Ovary (tissue), 3 donors: ENCODE data around the gene TRAM1L1.

ENCODE experiments used
- CTCF ChIP-seq, 3 donors: fragments of 450-650 bp in 2 of 3; fragments of 200-600 bp in 1 of 3; IDR thresholded peaks; one replicate each; pipeline versions ENCODE4 v1.5.1 to v1.8.0; 2016 to 2022; ENCODE audit warnings: antibody characterized with exemption in 3 of 3, mild to moderate bottlenecking in 1 of 3
- EP300 ChIP-seq: sonication (generic); formaldehyde crosslinking; IDR thresholded peaks from one replicate; pipeline ENCODE4 v1.6.1; 2017; ENCODE audit warnings: antibody characterized with exemption
- POLR2A ChIP-seq: fragments of 450-650 bp; IDR thresholded peaks from one replicate; pipeline ENCODE4 v1.6.1; 2017; ENCODE audit warnings: antibody characterized with exemption, mild to moderate bottlenecking, moderate library complexity
- donor health status: DM: no; HTN: no; CAD: no.

- TF ChIP-seq CTCF (IDR thresholded peaks at IDR 0.05) = no peak
- TF ChIP-seq POLR2A = no peak
- TF ChIP-seq EP300 = no peak
Measured at GRCh38 chr4:117134386-117134785, 49.0 kb upstream of the TRAM1L1 start.
